HG03060 (cell line): Measurements from ENCODE around the gene SSH2.

Source experiments
- ATAC-seq: cut with Tn5 transposase; IDR thresholded peaks from one replicate; pipeline ENCODE4 v1.9.1; 2021; ENCODE audit warnings: low read depth, moderate number of reproducible peaks; ENCODE audit not compliant: unreplicated experiment

SSH2 gene

DNA sequence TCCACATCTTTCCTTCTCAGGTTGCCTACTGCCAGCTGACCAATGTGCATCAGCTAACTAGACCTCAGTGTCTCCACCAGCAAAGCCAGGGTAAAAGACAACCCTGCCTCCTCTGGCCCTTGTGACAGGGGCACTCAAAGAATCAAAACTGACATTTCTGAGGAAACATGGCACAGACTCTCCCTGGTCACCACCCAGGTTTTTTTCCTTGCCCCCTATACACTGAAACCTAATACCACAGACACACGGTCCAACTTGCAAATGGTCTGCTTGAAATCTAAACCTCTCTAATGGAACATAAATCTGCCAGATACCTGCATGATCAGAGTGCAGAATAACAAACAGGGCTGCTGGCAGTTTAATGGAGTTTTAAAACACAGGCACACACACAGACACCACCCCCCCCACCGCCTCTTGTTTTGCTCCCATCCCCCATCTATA is 287.8 kb downstream of the SSH2 start:
- no peak for ATAC-seq

DNA sequence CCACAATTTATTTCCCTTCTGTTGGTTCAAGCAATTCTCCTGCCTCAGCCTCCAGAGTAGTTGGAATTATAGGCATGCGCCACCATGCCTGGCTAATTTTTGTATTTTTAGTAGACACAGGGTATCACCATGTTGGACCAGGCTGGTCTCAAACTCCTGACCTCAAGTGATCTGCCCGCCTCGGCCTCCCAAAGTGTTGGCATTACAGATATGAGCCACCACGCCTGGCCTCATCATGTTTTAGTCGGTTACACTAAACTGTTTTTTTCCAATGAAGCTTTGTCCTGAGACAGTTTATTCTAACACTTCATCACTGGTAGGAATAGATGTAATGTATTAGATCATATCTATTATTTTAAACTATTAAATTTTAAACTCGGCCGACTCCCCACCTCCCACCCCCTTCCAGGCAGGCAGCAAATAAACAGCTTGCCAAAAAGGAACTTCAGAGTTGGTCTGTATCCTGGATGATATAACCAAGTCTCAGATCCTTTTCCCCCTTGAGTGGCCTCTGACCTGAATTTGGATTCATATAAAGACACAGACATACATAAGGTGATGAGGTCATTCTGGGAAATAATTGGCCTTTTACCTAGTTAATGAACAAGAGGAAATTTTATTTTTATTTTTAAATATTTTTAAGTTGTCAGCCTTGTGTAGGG is 288.9 kb downstream of the SSH2 start:
- no peak for ATAC-seq

DNA sequence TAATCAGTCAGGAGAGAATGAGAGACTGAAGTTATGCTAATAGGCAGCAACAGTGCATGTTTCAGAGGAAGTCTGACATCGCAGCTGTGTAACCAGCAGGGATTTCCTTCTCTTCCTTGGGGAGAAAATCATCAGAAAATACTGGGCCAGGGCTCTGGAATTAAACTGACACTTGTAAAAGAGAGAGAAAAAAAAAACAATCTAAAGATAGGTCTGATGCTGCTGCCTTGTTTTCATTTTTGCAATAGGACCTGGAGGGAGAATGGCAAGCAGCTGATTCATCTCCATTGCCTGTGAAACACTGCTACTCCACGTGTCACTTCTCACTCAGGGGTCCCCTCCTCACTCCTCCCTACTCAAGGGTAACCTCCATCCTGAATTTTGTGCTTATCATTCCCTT is 289.6 kb downstream of the SSH2 start:
- ATAC-seq: no peak

DNA sequence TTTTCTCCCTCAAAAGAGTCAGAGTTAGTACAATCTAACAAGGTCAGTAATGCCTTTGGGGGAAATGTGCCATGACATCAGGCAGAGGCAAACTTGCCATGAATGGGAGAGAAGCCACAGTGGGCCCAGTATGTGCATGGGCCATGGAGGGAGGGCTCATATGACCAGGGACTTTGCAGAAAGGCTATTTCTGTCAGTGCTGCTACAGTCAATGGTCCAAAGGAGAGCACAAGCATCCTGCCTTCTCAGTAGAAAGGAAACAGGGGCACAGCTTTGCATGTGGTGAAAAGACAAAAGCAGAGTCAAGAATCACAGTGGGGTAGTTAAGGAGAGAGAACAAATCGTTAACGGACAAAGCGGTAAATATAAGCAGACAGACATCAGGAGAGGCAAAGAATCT is 296.1 kb downstream of the SSH2 start:
- no peak for ATAC-seq

DNA sequence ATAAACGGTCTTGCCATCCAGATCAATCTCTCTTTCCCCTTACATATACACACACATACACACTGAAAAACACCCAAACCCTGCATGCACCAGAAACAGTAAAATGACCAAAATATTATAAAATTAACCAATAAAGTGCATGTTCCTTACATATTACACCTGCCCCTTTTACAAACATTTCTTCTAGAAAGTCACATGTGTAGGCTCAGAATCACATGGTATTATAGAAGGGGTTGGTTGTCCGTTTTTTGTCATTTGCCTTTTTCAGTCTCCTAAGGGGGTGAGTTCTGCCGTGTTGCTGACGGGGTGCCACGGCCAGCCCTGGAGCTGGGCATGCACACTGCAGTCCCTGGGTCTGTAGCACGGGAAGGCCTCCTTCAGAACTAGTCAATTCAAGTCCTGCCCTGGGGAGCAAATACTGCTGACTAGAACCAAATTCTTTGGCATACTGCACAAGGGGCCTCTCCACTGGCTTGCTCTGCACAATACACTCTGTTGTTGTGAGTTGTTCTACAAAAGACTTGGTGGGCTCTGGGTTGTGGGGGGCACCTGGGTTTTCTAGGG is 299.3 kb downstream of the SSH2 start:
- no peak for ATAC-seq

DNA sequence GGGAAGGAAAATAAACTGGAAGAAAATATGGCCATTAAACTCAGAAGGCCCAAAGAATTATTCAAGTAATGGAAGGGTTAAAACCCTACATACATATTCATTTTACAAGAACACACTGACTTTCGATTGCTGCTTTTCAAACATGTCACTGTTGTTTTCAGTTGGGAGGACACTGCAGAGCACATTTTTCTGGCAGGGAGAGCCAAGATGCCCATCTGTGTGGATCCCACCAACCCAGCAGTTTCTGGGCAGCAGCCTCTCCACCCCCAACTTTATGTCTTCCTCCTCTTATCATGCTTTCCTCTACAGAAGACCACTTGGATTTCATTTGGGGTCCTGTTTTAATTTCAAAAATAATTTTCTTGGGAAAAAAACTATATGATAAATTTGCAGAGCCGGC is 300.2 kb downstream of the SSH2 start:
- ATAC-seq: no peak

DNA sequence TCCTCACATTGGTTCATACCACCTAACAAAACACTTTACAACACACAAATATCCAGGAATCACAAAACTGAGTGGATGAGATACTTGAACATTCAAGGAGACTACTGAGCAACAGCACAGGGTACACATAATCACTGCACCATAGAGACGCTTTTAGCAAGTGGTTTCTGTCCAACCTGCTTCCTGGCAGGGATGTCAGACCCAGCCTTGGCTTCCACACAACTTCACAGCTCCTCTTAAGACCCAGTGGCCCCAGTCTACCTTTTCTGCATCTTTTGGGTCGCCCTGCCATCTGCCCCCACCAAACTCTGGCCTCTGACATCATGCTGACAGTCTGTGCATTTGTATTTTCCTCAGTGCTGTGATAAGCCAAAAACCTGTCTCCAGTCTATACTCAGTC is 301.4 kb downstream of the SSH2 start:
- no peak for ATAC-seq

DNA sequence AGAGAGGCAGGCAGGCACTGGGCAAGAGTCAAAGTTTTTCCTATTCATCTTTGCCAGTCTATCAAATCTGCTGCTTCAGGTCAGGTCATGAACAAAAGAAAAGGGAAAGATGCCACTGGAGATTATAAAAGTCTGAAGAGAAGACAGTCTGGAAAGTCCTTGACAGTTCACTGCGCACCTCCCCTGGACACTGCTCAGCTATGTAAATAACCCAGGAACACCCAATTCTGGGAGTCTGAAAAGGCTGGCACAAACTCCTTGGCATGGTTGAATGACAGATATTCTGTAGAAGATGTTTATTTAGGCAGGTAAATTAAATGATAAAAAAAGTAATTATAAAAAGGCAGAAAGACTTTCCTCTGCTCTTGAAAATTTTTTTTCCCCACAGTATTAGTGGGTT is 302.1 kb downstream of the SSH2 start:
- no peak for ATAC-seq

DNA sequence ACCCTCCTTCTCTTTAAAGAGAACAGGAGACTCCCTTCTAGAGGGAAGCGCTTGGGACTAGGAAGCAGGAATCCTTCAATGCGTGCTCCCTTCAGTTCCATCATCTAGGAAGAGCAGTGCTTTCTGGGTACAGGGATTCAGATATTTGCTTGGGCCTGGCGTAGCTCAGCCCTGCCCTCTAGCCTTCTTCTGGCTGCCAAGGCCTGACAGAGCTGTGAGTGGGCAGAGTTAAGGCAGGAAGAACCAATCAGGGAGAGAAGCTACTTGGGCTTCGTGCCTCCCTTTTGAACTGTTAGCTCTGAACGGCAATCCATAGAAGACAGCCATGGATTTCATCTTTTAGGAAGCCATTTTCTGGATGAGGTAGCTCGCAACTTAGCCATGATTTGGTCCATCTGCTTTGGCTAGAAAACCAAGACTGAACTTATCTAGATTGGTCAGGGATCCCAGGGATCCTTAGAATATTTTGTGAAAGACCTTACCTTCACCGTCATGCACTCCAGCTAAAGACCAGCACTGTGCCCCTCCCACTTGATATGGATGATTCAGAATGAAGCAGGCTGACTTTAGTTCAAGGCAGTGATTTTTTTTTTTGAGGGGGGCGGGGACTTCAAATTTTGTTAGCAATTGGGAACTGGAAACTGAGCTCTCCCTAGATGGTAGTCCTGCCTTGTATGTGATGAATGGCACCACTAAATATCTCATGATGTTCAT is 304.8 kb downstream of the SSH2 start:
- no peak for ATAC-seq

DNA sequence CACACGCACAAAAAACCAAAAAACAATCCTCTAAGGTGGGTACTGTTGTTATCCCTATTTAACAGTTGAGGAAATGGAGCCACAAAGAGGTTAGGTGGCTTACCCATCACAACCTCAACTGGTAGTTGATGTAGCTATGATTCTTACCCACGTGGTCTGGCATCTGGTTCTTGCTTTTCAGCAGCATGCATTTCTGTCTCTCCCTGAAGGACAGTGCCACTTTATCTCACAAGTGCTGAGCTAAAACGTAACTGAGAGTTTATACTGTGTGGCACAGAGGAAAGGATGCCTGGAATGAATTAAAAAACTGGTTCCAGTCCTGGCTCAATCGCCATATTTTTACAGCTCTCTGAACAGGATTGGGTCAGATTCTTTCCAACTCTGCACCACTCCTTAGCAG is 305.4 kb downstream of the SSH2 start:
- no peak for ATAC-seq

DNA sequence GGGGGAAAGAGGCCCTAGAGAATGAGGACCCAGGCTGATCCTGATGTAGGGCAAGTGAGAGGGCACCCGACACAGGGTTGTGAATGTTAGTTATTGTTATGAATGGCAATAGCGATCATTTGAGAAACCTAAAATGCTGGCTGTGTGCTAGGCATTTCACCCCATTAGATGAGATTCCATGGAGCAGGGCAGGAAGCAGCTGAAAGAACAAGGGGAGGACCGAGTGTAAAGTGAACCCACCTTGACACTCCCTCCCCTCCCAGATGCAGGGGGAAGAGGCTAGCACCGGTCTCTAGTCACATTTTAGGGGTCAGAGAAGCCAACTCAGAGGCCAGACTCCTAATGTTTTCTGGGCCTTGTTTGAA is 306.8 kb downstream of the SSH2 start:
- no peak for ATAC-seq

DNA sequence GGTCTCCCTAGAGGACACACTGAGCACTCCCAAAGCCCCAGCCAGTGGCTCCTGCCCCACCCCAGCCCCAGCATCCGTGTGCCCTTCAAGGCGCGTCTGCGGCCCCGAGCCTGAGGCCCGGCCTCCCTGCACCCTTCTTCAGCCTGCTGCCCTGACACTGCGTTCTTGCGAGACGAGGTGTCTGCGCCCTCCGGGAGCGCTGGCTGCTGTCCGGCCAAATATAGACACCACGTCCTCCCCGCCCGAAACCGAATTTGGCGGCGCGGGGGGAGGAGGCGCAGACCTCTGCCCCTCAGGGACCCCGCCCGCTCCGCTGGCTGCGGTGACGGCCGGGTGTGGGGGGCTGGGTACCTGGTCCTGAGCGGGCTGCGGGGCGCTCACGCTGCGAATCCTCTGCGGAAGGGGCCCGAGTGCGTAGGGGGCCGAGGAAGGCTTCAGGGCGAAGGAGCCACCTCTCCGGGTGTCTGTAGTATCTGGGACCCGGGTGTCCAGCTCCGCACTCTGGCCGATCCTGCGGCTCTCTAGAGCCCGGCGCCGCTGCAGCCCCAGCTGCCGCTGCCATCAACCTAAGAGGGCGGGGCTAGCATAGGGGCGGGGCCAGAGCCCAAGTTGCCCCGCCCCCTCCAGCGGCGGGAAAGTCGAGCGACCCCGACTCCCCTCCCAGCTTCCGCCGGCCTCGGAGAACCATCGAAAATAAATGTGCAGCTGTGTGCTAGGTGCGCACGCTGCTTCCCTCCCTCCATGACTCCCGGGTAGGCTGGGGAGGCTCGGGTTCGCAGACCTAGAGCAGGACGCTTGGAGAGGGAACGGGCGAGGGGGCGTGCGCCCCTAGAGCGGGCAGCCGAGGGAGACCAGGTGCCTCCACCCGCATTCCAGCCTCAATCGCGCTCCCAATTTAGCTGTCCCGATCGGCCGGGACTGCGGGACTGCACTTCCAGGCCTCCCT is 307.4 kb downstream of the SSH2 start, which contains the start of gene CORO6:
TSS of gene CORO6 (minus strand) at position 576 of the 946 bp plus-strand sequence. CDS start 1,491 bp downstream, outside the sequence.
- ATAC-seq: no peak

DNA sequence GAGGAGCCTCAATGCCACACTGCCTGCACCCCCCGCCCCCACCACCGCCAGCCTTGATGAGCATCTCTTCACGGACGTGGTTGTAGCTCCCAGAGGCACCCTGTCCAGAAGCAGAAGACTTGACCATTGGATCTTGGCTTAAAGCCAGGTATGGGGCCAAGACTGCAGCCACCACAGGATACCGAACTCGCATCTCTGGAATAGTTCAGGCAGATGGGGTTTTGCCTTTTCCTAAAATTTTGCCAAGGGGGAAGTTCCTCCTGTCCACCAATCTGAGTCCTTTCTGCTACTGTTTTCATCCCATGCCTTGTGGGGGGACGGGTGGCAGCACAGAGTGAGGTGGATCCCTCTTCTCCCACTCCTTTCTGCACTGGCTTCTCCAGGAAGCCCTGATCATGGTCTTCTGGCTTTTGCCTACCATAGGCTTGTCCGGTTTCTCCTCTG is 308.3 kb downstream of the SSH2 start:
- ATAC-seq: no peak

DNA sequence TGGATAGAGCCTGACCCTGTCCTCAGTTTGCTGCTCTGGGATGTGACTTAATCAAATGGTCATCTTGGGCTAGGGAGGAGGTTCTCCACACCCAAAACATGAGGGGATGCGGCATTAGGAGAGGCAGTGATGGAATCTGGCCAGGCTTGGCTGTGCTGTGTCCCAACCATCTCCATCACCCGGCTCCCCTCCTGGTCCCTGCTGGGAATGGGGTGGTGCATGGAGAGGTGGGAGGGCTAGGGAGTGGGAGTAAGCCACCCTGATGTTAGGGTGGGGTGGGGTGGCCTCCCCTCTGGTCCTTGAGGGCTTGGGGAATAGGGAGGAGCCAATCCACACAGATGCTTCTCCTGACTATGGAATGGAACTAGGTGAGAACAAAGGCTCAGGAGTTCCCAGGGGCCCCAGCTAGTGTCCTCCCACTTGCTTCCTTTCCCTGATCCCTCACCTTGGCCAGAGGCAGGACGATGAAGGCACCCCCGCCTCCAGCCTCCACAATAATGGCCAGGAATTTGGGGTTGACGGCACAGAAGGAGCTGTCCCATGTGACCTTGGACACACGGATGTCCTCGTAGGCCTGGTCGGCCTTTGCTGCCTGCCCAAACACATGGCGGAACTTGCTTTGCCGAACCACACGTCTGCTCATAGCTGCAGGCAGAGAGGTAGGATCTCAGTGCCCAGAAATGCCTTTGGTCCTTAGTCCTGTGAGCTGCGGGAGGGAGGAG is 309.1 kb downstream of the SSH2 start:
- ATAC-seq: no peak

DNA sequence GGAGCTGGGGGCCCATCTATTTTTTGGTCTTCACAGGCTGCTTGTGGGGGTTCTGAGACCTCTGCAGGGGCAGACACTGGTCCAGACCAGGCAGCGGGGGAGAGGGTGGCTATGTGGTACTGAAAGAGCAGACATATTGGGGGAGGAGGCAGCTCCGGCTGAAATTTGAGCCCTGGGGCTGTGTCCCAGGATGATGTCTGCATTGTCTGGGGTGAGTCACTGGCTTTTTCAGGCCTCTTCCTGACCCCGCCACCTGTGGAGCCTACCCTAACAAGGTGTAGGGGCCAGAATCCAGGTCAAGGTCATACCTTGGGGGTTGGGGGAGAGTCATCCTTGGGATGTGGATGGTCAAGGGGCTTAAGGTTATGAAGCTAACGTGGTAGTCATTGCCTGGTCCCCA is 309.8 kb downstream of the SSH2 start:
- no peak for ATAC-seq

DNA sequence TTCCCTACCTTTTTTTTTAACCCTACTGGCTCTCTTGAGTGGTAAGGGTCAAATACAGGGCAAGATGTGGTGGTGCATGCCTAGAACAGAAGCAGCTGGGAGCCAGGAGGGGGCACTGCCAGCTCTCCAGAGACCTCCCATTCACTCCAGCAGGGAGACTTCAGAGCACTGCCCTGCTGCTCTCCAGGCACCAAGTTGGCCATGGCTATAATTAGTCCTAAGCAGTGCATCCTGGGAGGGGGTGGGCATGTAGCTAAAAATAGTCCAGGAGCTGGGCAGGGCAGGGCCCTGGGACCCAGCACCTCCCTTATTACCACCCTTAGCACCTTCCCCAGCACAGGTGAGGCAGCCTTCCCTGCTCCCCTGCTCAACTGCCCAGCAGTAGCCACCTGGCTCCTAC is 310.8 kb downstream of the SSH2 start:
- no peak for ATAC-seq

DNA sequence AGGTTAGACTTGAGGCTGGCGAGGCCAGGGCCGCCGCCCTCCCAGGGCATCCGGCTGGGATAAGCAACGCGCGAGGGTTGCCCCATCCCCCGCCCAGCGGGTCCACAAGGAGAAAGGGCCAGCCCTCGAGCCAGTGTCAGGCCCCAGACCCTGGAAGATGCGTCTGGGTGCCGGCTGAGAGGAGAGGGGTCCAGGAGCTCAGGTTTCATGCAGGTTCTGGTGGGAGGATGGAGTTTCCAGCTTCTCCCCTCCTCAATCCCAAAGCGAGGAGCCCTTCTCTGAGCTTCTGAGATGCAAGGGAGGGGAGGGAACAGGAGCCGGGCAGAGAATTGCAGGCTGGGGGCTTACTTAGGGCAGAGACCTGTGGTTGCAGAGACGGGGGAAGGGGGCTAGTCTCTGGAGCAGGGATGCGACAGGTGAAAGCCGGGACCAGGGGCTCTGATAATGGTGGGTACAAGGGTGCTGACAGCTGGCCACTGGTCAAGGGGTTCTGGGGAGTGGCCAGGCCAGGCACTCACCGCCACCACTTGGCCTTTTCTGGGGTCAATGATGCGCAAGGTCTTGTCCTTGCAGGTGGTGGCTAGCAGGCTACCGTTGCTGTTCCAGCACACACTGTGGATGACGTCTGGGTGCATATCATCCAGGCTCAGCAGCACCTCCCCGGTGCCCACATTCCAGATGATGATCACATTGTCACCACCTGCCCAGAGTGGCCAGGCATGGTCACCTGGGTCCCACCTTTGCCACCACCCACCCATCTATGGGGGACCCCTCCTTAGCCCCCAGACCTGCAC is 311.6 kb downstream of the SSH2 start:
- no peak for ATAC-seq

DNA sequence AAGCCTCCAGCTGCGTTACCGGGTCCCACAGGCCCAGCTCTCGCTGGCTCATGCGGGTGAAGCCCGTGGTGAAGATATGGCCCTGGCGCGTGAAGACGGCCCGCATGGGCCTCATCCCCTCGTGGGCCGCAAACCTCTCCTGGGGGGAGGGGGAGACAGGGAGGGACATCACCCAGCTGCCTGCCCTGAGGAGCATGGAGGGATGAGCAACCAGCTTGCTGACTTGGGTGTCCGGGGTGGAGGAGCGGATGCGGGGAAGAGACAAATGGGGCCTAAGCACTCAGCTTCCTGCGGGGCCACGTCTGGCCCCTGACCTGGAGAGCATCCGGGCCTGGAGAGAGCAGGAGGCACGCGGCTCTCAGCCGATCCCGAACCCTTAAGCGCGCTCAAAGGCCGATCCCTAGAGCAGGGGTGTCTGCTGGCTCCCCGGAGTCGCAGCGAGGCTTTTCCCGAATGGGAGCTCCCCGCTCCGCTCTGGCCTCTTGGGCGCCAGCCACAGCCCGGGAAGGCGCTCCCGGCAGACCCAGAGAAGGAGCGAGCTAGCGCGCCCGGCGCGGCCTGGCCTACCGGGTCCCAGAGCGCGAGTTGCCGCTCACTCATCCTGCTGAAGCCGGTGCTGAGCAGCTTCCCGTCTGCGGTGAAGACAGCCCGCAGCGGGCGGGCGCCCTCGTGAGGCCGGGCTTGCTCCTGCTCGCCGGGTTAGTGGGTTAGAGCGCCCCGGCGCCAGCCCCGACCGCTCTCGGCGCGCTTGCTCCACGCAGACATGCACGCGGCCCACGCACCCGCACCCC is 312.4 kb downstream of the SSH2 start:
- no peak for ATAC-seq

DNA sequence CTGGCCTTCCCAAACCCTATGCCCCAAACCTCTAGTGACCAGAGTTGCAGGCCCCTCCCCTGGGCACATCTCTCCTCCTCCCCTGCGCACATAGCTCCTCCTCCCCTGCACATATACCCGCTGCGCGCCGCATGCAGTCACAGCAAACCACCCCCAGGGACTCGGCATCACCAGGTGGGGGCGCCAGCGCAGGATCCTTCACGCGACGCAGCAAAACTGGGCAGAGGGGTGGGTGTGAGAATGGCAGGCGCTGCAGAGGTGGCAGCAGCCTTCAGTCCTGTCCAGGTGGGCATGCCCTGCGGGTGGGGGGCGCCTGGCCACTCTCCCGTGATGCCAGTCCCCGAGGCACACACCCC is 312.9 kb downstream of the SSH2 start:
- no peak for ATAC-seq
